Smooth muscle cell (in vitro differentiated cells): ENCODE data around the gene ANKDD1A. TPM values are rescaled to one million over a fixed set of nuclear protein-coding genes. Genes with fewer than 3 reads are reported as not detected.

ENCODE experiments used
- DNase-seq: peaks from one replicate; lab custom pipeline; 2025; ENCODE audit not compliant: unreplicated experiment; lab: John Stamatoyannopoulos, UW
- H2AFZ ChIP-seq: fragments of 200-600 bp; sonication (generic); 2 replicates; pipeline ENCODE4 v1.6.0; 2016; ENCODE audit warnings: antibody characterized with exemption, low read depth, mild to moderate bottlenecking
- H3F3A ChIP-seq: fragments of 200-600 bp; sonication (generic); 2 replicates; pipeline ENCODE4 v1.6.0; 2017; ENCODE audit warnings: antibody characterized with exemption, low read depth
- H3K27ac ChIP-seq: fragments of 200-600 bp; sonication (generic); 2 replicates; pipeline ENCODE4 v1.5.1; 2016; ENCODE audit warnings: low read depth, mild to moderate bottlenecking
- H3K27me3 ChIP-seq: fragments of 200-600 bp; sonication (generic); 2 replicates; pipeline ENCODE4 v1.6.1; 2016; ENCODE audit warnings: low read depth, mild to moderate bottlenecking
- H3K36me3 ChIP-seq: fragments of 200-600 bp; sonication (generic); 2 replicates; pipeline ENCODE4 v1.5.1; 2016; ENCODE audit warnings: low read depth
- H3K4me1 ChIP-seq: fragments of 200-600 bp; sonication (generic); 2 replicates; pipeline ENCODE4 v1.5.1; 2016; ENCODE audit warnings: low read depth
- H3K4me2 ChIP-seq: fragments of 200-600 bp; sonication (generic); 2 replicates; pipeline ENCODE4 v1.6.0; 2016; ENCODE audit warnings: mild to moderate bottlenecking
- H3K4me3 ChIP-seq: fragments of 200-600 bp; sonication (generic); 2 replicates; pipeline ENCODE4 v1.5.1; 2016; ENCODE audit warnings: mild to moderate bottlenecking
- H3K79me2 ChIP-seq: fragments of 200-600 bp; sonication (generic); 2 replicates; pipeline ENCODE4 v1.6.0; 2016; ENCODE audit warnings: low read depth, mild to moderate bottlenecking
- H3K9ac ChIP-seq: fragments of 200-600 bp; sonication (generic); 2 replicates; pipeline ENCODE4 v1.6.0; 2016; ENCODE audit warnings: low read depth
- H3K9me3 ChIP-seq: fragments of 200-600 bp; sonication (generic); replicated peaks from 2 replicates; pipeline ENCODE4 v1.5.1; 2016; ENCODE audit warnings: low read depth
- H4K20me1 ChIP-seq: fragments of 200-600 bp; sonication (generic); 2 replicates; pipeline ENCODE4 v1.6.0; 2016; ENCODE audit warnings: low read depth
- WGBS: methylation state at CpG from one replicate; pipeline ENCODE4 v1.1.7; 2016; ENCODE audit warnings: low lambda C conversion rate; 5-methylcytosine and 5-hydroxymethylcytosine counted together
- polyA plus RNA-seq: library from polyadenylated mRNA; unstranded; fragments of >200 nt; fragmentation: Nextera tagmentation; extraction: Ambion mirVana; gene quantifications from 2 replicates; pipeline ENCODE4 v1.2.1, GENCODE V29; 2016
- total RNA-seq: library from RNA; depleted of rRNA; stranded (reverse); fragments of >200 nt; gene quantifications from 2 replicates; pipeline ENCODE4 v1.2.3, GENCODE V29; 2014
- TF ChIP-seq, protein P1 (sequence below): fragments of 200-600 bp; sonication (generic); IDR thresholded peaks from 2 replicates; pipeline ENCODE4 v1.5.1; 2017; ENCODE audit warnings: borderline replicate concordance, mild to moderate bottlenecking, antibody characterized with exemption; ENCODE audit not compliant: insufficient read depth, poor library complexity, severe bottlenecking

ANKDD1A gene
- total and polyA plus RNA-seq, 2 experiments from 2014 or later, result 1.3 to 2.8 TPM

DNA sequence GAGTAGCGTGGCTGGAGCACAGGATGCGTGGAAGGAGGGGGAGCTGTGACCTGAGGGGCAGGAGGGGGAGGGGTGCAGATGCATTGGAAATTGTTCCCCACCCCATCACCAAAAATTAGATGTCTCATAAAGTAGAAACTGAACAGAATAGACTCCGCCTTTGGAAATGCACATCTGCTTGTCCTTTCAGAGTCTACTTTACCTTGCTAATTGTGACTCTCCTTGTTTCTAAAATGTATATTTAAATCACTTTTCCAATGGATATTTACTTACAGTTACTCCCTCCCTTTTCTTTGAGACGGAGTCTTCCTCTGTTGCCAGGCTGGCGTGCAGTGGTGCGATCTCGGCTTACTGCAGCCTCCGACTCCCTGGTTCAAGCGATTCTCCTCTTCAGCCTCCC is 47.4 kb downstream of the ANKDD1A start:
- Histone ChIP-seq H2AFZ (no peak overlapping the region), H3K27ac (no peak overlapping the region), H4K20me1 (no peaks in the 10 kb centered on the region), H3K9ac (no peak overlapping the region), H3K79me2 (no peaks in the 10 kb centered on the region), H3K9me3 (no peaks in the 10 kb centered on the region), H3K4me1 (no peaks in the 10 kb centered on the region), H3K27me3 (no peaks in the 10 kb centered on the region), H3K4me3 (no peak overlapping the region), H3K36me3 (peaks cover 16% of the 10 kb centered on the region), H3F3A (no peaks in the 10 kb centered on the region), H3K4me2 (no peak overlapping the region)
- 97% methylated on average over 9 of the region's 9 CpGs for WGBS
- DNase-seq, result no peak
- TF ChIP-seq, protein P1, sequence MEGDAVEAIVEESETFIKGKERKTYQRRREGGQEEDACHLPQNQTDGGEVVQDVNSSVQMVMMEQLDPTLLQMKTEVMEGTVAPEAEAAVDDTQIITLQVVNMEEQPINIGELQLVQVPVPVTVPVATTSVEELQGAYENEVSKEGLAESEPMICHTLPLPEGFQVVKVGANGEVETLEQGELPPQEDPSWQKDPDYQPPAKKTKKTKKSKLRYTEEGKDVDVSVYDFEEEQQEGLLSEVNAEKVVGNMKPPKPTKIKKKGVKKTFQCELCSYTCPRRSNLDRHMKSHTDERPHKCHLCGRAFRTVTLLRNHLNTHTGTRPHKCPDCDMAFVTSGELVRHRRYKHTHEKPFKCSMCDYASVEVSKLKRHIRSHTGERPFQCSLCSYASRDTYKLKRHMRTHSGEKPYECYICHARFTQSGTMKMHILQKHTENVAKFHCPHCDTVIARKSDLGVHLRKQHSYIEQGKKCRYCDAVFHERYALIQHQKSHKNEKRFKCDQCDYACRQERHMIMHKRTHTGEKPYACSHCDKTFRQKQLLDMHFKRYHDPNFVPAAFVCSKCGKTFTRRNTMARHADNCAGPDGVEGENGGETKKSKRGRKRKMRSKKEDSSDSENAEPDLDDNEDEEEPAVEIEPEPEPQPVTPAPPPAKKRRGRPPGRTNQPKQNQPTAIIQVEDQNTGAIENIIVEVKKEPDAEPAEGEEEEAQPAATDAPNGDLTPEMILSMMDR, result no peak

- TF ChIP-seq, protein P1, result no peak
- no peak overlapping the region for H3K4me2 ChIP-seq
- H3K9ac ChIP-seq, result no peak overlapping the region
- no peaks in the 10 kb centered on the region for H3K9me3 ChIP-seq
- DNase-seq, result no peak
- H3K79me2 ChIP-seq, result no peaks in the 10 kb centered on the region
- no peaks in the 10 kb centered on the region for H4K20me1 ChIP-seq
- no peaks in the 10 kb centered on the region for H3K27me3 ChIP-seq
- no peak overlapping the region for H3K27ac ChIP-seq
- H3K36me3 ChIP-seq, result peaks cover 25% of the 10 kb centered on the region
- no peaks in the 10 kb centered on the region for H3K4me1 ChIP-seq
- 98% methylated on average over 6 of the region's 6 CpGs for WGBS
- no peak overlapping the region for H3K4me3 ChIP-seq
- H3F3A ChIP-seq, result no peaks in the 10 kb centered on the region
- no peak overlapping the region for H2AFZ ChIP-seq
These were observed 48.5 kb downstream of the ANKDD1A start for GRCh38 chr15:64960153-64960552.

DNA sequence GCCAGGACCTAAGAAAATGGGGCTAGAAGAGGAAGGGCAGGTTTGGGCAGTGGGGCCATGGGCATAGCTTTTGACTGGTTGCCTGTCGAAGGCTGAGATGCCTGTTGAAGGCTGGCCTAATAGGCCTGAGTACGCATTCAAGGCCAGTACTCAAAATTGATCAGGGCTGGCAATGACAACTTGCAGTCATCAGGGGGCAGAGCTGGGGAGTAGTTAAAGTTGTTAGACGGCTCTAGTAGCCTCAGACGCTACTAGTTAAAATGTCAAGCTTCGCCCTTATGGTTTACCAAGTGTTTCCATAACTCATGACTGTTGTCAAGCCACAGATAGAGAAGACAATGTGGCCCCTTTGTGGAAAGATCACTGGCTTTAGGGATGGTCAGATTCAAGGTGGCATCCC is 49.3 kb downstream of the ANKDD1A start:
- 92% methylated on average over 5 of the region's 5 CpGs for WGBS
- TF ChIP-seq, protein P1, result no peak
- Histone ChIP-seq H3K9me3 (no peaks in the 10 kb centered on the region), H3K4me3 (no peak overlapping the region), H2AFZ (no peak overlapping the region), H3K4me1 (no peaks in the 10 kb centered on the region), H3K4me2 (no peak overlapping the region), H3F3A (no peaks in the 10 kb centered on the region), H3K36me3 (peaks cover 26% of the 10 kb centered on the region), H3K9ac (no peak overlapping the region), H3K27ac (no peak overlapping the region), H4K20me1 (no peaks in the 10 kb centered on the region), H3K79me2 (no peaks in the 10 kb centered on the region), H3K27me3 (no peaks in the 10 kb centered on the region)
- no peak for DNase-seq

GRCh38 chr15:64969401-64969800 is 57.7 kb downstream of the ANKDD1A start:
- 100% methylated on average over 1 of the region's 1 CpG for WGBS
- no peak overlapping the region for H3K4me3 ChIP-seq
- H3K9me3 ChIP-seq, result no peaks in the 10 kb centered on the region
- no peak overlapping the region for H3K9ac ChIP-seq
- H4K20me1 ChIP-seq, result no peaks in the 10 kb centered on the region
- H3K27me3 ChIP-seq, result no peaks in the 10 kb centered on the region
- no peaks in the 10 kb centered on the region for H3K79me2 ChIP-seq
- no peak overlapping the region for H3K27ac ChIP-seq
- DNase-seq, result no peak
- H2AFZ ChIP-seq, result no peak overlapping the region
- H3K4me1 ChIP-seq, result no peaks in the 10 kb centered on the region
- TF ChIP-seq, protein P1, result no peak
- no peak overlapping the region for H3K4me2 ChIP-seq
- H3K36me3 ChIP-seq, result peaks cover 15% of the 10 kb centered on the region
- H3F3A ChIP-seq, result no peaks in the 10 kb centered on the region
